ENCODE measurements around the gene EXOSC9.

- TF ChIP-seq BRCA1 (IDR thresholded peaks at IDR 0.05; ENCODE audit: low read depth, low read length) (no peak), CHD2 (IDR thresholded peaks at IDR 0.05; ENCODE audit: borderline replicate concordance, low read depth, low read length) (no peak), GABPA (IDR thresholded peaks at IDR 0.05; ENCODE audit: low read depth) (no peak), CTCF (IDR thresholded peaks at IDR 0.05 in 2 of 3, conservative IDR thresholded peaks at IDR 0.05 in 1 of 3; ENCODE audit: control insufficient read depth in 2 of 3, extremely low read depth in 1 of 3, insufficient read depth in 1 of 3, low read depth in 3 of 3, low read length in 3 of 3) (no peak), HDAC6 (IDR thresholded peaks at IDR 0.05; ENCODE audit: unreplicated experiment) (peak; percentile 20), EZH2 (IDR thresholded peaks at IDR 0.05; ENCODE audit: borderline replicate concordance, control insufficient read depth, low read depth, low read length) (no peak), MYC (IDR thresholded peaks at IDR 0.05; ENCODE audit: insufficient read depth, insufficient read length, insufficient replicate concordance, low read length, severe bottlenecking) (no peak)
Observed at GRCh38 chr4:121801715-121802075, 572 bp downstream of the EXOSC9 start.

Measured in GM12878 (cell line).